ENCODE data around the gene TMEM61. TPM values are rescaled to one million over a fixed set of nuclear protein-coding genes. Genes with fewer than 3 reads are reported as not detected.

The TMEM61 gene
- total RNA-seq, 1 experiment from 2014 or later: 5.0 TPM

DNA sequence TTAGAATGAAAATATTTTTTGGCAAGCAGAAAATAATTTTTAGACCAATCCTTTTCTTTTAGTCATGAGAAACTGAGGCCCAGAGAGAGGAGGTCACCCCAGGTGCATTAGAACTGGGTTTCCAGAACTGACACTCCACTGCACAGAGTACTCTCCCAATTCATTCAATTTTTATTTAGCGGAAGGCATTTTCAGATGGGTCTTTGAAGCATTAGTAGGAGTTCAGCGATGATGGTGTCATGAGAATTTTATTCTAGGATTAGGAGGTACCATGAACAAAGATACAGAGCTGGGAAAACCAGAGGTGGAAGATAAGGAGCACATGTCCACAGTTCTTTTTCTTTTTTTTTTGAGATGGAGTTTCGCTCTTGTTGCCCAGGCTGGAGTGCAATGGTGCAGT lies 61.2 kb downstream of the TMEM61 start:
- no peak overlapping the region for H2AFZ ChIP-seq
- POLR2A ChIA-PET (ENCODE audit: unreplicated experiment): no interaction called here
- H3K79me2 ChIP-seq (ENCODE audit: low read depth): peaks cover 17% of the 10 kb centered on the region
- no peaks in the 10 kb centered on the region for H3K36me3 ChIP-seq (ENCODE audit: low read depth)
- BruUV-seq (replicated peaks): no TSS peak
- no peak overlapping the region for H3K4me3 ChIP-seq
- H3K27ac ChIP-seq: no peak overlapping the region
- peaks cover 22% of the 10 kb centered on the region for H3K4me1 ChIP-seq (replicated peaks; ENCODE audit: insufficient read depth)
- H3K9me3 ChIP-seq (ENCODE audit: insufficient read depth, low read depth): no peaks in the 10 kb centered on the region
- no peaks in the 10 kb centered on the region for H4K20me1 ChIP-seq (ENCODE audit: insufficient read depth)
- intact Hi-C loops (cut with micrococcal nuclease; ENCODE audit: unreplicated experiment): no loop called here
- no peaks in the 10 kb centered on the region for H3K9me2 ChIP-seq (ENCODE audit: insufficient read depth)
- H3K27me3 ChIP-seq (ENCODE audit: insufficient read depth, low read depth): no peaks in the 10 kb centered on the region
- no peak for DNase-seq
- CTCF ChIA-PET: no interaction called here
- TF ChIP-seq, protein P1, sequence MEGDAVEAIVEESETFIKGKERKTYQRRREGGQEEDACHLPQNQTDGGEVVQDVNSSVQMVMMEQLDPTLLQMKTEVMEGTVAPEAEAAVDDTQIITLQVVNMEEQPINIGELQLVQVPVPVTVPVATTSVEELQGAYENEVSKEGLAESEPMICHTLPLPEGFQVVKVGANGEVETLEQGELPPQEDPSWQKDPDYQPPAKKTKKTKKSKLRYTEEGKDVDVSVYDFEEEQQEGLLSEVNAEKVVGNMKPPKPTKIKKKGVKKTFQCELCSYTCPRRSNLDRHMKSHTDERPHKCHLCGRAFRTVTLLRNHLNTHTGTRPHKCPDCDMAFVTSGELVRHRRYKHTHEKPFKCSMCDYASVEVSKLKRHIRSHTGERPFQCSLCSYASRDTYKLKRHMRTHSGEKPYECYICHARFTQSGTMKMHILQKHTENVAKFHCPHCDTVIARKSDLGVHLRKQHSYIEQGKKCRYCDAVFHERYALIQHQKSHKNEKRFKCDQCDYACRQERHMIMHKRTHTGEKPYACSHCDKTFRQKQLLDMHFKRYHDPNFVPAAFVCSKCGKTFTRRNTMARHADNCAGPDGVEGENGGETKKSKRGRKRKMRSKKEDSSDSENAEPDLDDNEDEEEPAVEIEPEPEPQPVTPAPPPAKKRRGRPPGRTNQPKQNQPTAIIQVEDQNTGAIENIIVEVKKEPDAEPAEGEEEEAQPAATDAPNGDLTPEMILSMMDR (conservative IDR thresholded peaks at IDR 0.05): no peak
- TF ChIP-seq EZH2 (IDR thresholded peaks at IDR 0.05; ENCODE audit: low read depth): no peak
- H3K4me2 ChIP-seq: peak overlapping the region; percentile 85; the same call in 1 of the 2 replicates
- no peaks in the 10 kb centered on the region for H3F3A ChIP-seq (ENCODE audit: insufficient read depth, low read depth)

Other genes with a start within 250 kb of the TMEM61 start
- 12.9 and 13.4 TPM in 2 replicates for gene PARS2, start 216.1 kb upstream of the TMEM61 start, total RNA-seq (2021)
- 24.1 and 26.3 TPM in 2 replicates for gene TTC22, start 179.3 kb upstream of the TMEM61 start, total RNA-seq (2021)
- 195 and 369 TPM in 2 replicates for gene DHCR24, start 93.4 kb upstream of the TMEM61 start, total RNA-seq (2021)
- 0.09 TPM in 1 of 2 replicates, not detected in the other for gene BSND, start 18.3 kb downstream of the TMEM61 start, total RNA-seq (2021)
- 60.7 and 133 TPM in 2 replicates for gene PCSK9, start 58.9 kb downstream of the TMEM61 start, total RNA-seq (2021)
- 56.3 and 61.0 TPM in 2 replicates for gene USP24, start 234.7 kb downstream of the TMEM61 start, total RNA-seq (2021)